ENCODE measurements around the gene KIF26B. TPM values are rescaled to one million over a fixed set of nuclear protein-coding genes. Genes with fewer than 3 reads are reported as not detected.
"Not testable (repeated sequence)": the region's sequence is repeated elsewhere in the genome, so short reads cannot be mapped to it uniquely, and the experiment has no call there.

KIF26B gene
- polyA plus RNA-seq, 3 donors, result 29.8 to 33.7 (median 30.3) TPM

DNA sequence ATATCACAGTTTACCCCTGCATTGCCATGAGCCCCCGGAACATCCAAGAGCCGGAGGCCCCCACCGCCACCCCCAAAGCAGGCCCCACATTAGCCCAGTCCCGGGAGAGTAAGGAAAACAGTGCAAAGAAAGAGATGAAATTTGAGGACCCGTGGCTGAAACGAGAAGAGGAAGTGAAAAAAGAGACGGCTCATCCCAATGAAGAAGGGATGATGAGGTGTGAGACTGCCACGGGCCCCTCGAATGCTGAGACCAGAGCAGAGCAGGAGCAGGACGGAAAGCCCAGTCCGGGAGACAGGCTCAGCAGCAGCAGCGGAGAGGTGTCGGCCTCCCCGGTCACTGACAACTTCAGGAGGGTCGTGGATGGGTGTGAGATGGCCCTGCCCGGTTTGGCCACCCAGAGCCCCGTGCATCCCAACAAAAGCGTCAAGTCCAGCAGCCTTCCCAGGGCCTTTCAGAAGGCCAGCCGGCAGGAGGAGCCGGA is 532.4 kb downstream of the KIF26B start:
- DNase-seq (ENCODE audit: low read depth in 3 of 3, low spot score in 2 of 3), result no peak

DNA sequence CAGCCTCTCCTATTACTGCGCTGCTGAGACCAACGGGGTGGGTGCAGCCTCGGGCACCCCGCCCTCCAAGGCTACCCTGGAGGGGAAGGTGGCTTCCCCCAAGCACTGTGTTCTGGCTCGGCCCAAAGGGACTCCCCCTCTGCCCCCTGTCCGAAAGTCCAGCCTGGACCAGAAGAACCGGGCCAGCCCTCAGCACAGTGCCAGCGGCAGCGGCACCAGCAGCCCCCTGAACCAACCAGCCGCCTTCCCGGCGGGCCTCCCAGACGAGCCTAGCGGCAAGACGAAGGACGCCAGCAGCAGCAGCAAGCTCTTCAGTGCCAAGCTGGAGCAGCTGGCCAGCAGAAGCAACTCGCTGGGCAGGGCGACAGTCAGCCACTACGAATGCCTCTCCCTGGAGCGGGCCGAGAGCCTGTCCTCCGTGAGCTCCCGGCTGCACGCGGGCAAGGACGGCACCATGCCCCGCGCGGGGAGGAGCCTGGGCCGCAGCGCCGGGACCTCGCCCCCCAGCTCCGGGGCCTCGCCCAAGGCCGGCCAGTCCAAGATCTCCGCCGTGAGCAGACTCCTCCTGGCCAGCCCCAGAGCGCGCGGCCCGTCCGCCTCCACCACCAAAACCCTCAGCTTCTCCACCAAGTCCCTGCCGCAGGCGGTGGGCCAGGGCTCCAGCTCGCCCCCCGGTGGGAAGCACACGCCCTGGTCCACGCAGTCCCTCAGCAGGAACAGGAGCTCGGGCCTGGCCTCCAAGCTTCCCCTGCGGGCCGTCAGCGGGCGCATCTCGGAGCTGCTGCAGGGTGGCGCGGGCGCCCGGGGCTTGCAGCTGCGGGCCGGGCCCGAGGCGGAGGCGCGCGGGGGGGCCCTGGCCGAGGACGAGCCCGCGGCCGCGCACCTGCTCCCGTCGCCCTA is 533.1 kb downstream of the KIF26B start:
- DNase-seq (ENCODE audit: low read depth in 3 of 3, low spot score in 2 of 3), result no peak

DNA sequence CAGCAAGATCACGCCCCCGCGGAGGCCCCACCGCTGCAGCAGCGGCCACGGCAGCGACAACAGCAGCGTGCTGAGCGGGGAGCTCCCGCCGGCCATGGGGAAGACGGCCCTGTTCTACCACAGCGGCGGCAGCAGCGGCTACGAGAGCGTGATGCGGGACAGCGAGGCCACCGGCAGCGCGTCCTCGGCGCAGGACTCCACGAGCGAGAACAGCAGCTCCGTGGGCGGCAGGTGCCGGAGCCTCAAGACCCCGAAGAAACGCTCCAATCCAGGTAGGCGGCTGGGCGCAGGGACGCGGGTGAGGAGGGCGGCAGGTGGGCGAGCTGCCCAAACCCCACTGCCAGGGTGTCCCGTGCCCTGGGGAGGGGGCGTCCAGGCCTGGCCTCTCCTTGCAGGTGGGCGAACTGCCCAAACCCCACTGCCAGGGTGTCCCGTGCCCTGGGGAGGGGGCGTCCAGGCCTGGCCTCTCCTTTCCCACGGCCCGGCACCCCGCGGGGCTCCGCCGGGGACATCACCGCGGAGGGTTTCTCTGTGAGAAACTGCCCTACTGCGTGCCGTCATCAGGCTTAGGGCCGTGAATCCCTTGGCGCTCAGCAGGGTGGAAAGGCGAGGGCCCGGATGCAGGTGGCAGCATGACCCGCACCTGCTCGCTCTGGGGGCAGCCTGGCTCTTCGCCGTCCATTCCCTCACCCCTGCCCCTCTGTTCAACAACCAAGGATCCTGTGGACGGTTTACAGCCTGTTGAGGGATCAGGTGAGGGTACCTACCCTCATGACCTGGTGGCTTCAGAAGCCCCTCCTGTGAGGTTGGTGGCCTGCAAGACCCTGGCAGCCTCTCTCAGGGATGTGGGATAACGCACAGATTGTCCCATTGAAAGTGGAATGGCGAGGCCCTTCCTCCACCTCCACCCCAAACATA is 534.0 kb downstream of the KIF26B start:
- no peak for DNase-seq (ENCODE audit: low read depth in 3 of 3, low spot score in 2 of 3)

DNA sequence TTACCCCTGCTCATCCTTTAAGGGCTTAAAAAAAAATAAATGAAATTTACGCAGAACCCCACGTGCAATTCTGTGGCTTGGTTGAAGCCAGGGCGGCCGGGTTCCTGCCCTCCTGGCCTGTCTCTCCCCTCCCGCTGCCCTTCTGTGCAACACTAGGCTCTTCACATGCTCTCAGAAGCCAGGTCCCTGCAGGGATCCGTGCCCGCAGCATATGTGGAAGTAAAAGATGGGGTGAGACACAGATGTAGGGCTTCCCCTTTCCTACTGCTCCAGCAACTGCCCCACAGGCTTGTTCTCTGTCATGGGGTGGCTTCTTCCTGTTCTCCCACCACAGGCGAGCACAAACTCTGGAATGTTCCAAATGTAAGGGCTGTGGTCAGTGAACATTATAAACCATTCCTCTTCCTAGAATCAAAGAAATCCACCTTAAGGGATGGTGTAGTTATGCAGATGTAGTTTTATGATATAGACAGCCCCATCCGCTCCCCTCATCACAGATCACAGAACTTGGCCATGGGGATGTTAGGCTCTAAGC is 535.4 kb downstream of the KIF26B start:
- DNase-seq (ENCODE audit: low read depth in 3 of 3, low spot score in 2 of 3), result no peak

GRCh38 chr1:245690946-245691541 is 536.3 kb downstream of the KIF26B start:
- DNase-seq (ENCODE audit: low read depth in 3 of 3, low spot score in 2 of 3), result no peak

GRCh38 chr1:245691897-245692296 is 537.1 kb downstream of the KIF26B start:
- DNase-seq (ENCODE audit: low read depth in 3 of 3, low spot score in 2 of 3), result no peak

DNA sequence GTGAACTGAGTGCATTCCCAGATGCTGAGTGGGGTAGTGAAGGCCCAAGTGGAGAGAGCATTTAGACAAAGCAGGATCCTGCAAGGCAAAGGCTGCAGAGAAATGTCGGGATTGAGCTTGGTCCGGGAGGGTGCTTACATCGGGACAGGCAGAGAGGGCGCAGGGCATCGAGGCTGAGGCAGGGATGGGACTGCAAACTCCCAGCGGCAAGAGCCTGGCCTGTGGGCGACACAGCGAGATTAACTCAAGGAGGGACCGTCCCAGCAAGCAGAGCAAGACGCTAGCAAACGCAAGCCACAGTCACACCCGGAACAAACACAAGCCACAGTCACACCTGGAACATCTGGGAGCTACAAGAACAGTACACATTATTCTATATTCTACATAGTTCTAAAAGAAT is 537.5 kb downstream of the KIF26B start:
- DNase-seq (ENCODE audit: low read depth in 3 of 3, low spot score in 2 of 3), result no peak

DNA sequence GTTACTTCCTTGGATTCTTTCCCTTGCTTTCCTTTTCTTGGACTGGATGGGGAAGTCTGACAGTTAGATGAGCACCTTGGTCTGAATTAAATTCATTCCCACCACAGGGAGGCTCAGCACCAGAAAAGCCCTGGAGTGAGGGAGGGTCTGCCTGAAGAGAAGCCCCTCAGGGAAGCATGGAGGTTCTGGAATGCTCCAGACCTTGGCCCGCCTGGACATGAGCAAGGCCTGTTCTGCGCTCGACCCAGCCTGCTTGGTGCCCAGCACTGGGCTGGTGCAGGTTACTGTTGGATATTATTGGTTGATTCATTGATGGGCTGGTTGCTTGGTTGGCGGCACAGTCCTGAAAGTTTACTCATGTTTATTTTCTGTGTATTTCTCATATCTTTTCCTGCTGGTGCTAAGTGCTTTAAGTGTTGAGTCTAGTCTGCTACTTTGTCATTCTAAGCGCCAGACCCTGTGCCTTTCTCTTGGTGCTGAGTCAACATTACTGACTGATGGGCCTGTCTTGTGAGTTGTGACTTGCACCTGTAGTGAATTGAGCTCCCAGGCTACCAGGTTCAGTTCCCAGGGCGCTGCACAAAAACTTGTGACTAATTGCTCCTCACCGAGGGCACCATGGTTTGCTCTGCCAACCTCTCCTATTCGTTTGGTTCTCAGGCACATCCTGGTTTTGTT is 538.5 kb downstream of the KIF26B start:
- no peak for DNase-seq (ENCODE audit: low read depth in 3 of 3, low spot score in 2 of 3)

- DNase-seq (ENCODE audit: low read depth in 3 of 3, low spot score in 2 of 3), result no peak
These were observed 539.4 kb downstream of the KIF26B start for GRCh38 chr1:245693941-245694752.

GRCh38 chr1:245694753-245695195 is 540.0 kb downstream of the KIF26B start:
- DNase-seq (ENCODE audit: low read depth in 3 of 3, low spot score in 2 of 3), result no peak

- DNase-seq (ENCODE audit: low read depth in 3 of 3, low spot score in 2 of 3), result no peak
These were observed 540.4 kb downstream of the KIF26B start for GRCh38 chr1:245695211-245695610.

- not testable (repeated sequence) for DNase-seq (ENCODE audit: low read depth in 3 of 3, low spot score in 2 of 3)
These were observed 540.9 kb downstream of the KIF26B start for GRCh38 chr1:245695701-245696100.

- no peak for DNase-seq (ENCODE audit: low read depth in 3 of 3, low spot score in 2 of 3)
These were observed 543.3 kb downstream of the KIF26B start for GRCh38 chr1:245698116-245698515.

GRCh38 chr1:245698860-245699259 is 544.1 kb downstream of the KIF26B start:
- no peak for DNase-seq (ENCODE audit: low read depth in 3 of 3, low spot score in 2 of 3)

DNA sequence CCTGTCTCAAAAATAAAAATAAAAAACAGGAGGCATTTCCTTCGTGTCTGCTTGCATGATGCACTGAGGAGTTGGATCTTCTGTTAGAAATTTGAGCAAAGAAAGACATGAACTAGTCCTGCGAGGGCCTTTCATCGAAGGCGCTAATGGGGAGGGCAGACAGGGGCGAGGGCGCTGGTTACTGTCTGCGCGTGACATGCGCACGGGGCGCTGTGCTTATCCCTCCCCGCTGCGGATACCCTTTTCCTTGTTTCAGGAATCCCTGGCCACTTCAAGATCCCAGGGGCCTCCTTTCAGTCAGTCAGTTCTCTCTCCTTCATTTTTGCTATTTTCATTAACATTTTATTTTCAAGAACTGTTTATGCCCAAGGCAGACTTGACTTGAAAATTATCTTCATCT is 545.8 kb downstream of the KIF26B start:
- no peak for DNase-seq (ENCODE audit: low read depth in 3 of 3, low spot score in 2 of 3)

- no peak for DNase-seq (ENCODE audit: low read depth in 3 of 3, low spot score in 2 of 3)
These were observed 546.8 kb downstream of the KIF26B start for GRCh38 chr1:245701631-245702030.

GRCh38 chr1:245702346-245702745 is 547.6 kb downstream of the KIF26B start:
- DNase-seq (ENCODE audit: low read depth in 3 of 3, low spot score in 2 of 3), result no peak

- DNase-seq (ENCODE audit: low read depth in 3 of 3, low spot score in 2 of 3), result no peak
These were observed 549.6 kb downstream of the KIF26B start for GRCh38 chr1:245704341-245704740.

- no peak for DNase-seq (ENCODE audit: low read depth in 3 of 3, low spot score in 2 of 3)
These were observed 550.0 kb downstream of the KIF26B start for GRCh38 chr1:245704765-245705164.
